Mesendoderm (in vitro differentiated cells): ENCODE results near the gene EFEMP2.

Experiments used
- DNase-seq: peaks from one replicate; pipeline ENCODE4 v3.0.0; 2013
- H2AK5ac ChIP-seq: 2 replicates; pipeline ENCODE4 v1.6.1; 2013; ENCODE audit warnings: low read length, inconsistent platforms
- H2BK120ac ChIP-seq: 2 replicates; pipeline ENCODE4 v1.6.1; 2013; ENCODE audit warnings: low read depth, mild to moderate bottlenecking, low read length, moderate library complexity, mixed read lengths
- H2BK15ac ChIP-seq: replicated peaks from 2 replicates; pipeline ENCODE4 v1.6.1; 2013; ENCODE audit warnings: low read depth, mild to moderate bottlenecking, moderate library complexity
- H2BK5ac ChIP-seq: 2 replicates; pipeline ENCODE4 v1.6.1; 2013; ENCODE audit warnings: low read length, inconsistent platforms
- H3K18ac ChIP-seq: 2 replicates; pipeline ENCODE4 v1.6.1; 2013; ENCODE audit warnings: mild to moderate bottlenecking, low read length, mixed read lengths
- H3K23ac ChIP-seq: one replicate; pipeline ENCODE4 v1.6.1; 2013; ENCODE audit warnings: low read length
- H3K27ac ChIP-seq: 2 replicates; pipeline ENCODE4 v1.5.1; 2013; ENCODE audit warnings: low read depth, mild to moderate bottlenecking, inconsistent platforms, low read length, moderate library complexity
- H3K27me3 ChIP-seq: 2 replicates; pipeline ENCODE4 v1.6.1; 2013; ENCODE audit warnings: low read length, control low read depth, mild to moderate bottlenecking, inconsistent platforms; ENCODE audit not compliant: insufficient read depth, poor library complexity
- H3K36me3 ChIP-seq: 2 replicates; pipeline ENCODE4 v1.6.1; 2013; ENCODE audit warnings: low read length, inconsistent platforms; ENCODE audit not compliant: control insufficient read depth, insufficient read depth
- H3K4ac ChIP-seq: one replicate; pipeline ENCODE4 v1.6.1; 2013; ENCODE audit warnings: low read depth, mild to moderate bottlenecking, low read length, moderate library complexity
- H3K4me1 ChIP-seq: 2 replicates; pipeline ENCODE4 v1.6.1; 2013; ENCODE audit warnings: low read depth, low read length, inconsistent platforms; ENCODE audit not compliant: control insufficient read depth
- H3K4me2 ChIP-seq: 2 replicates; pipeline ENCODE4 v1.6.1; 2013; ENCODE audit warnings: low read length
- H3K4me3 ChIP-seq: 2 replicates; pipeline ENCODE4 v1.5.1; 2013; ENCODE audit warnings: mild to moderate bottlenecking, low read length
- H3K56ac ChIP-seq: one replicate; pipeline ENCODE4 v1.6.1; 2013; ENCODE audit warnings: low read length
- H3K79me1 ChIP-seq: 2 replicates; pipeline ENCODE4 v1.6.1; 2013; ENCODE audit warnings: low read length, inconsistent platforms
- H3K79me2 ChIP-seq: 2 replicates; pipeline ENCODE4 v1.6.1; 2013; ENCODE audit warnings: mild to moderate bottlenecking, low read length; ENCODE audit not compliant: control insufficient read depth, insufficient read depth
- H3K9ac ChIP-seq: 2 replicates; pipeline ENCODE4 v1.6.1; 2013; ENCODE audit warnings: low read length, inconsistent platforms
- H4K5ac ChIP-seq: one replicate; pipeline ENCODE4 v1.6.1; 2013; ENCODE audit warnings: low read length
- H4K8ac ChIP-seq: one replicate; pipeline ENCODE4 v1.6.1; 2013; ENCODE audit warnings: low read depth, mild to moderate bottlenecking, control low read depth, low read length, moderate library complexity
- WGBS: extraction: QIAGEN DNeasy Blood & Tissue Kit; methylation state at CpG from one replicate; pipeline ENCODE4 v1.1.7; 2013; ENCODE audit warnings: low lambda C conversion rate, missing lambda C conversion rate; ENCODE audit not compliant: insufficient coverage; ENCODE audit errors: extremely low coverage; 5-methylcytosine and 5-hydroxymethylcytosine counted together

Gene EFEMP2

DNA sequence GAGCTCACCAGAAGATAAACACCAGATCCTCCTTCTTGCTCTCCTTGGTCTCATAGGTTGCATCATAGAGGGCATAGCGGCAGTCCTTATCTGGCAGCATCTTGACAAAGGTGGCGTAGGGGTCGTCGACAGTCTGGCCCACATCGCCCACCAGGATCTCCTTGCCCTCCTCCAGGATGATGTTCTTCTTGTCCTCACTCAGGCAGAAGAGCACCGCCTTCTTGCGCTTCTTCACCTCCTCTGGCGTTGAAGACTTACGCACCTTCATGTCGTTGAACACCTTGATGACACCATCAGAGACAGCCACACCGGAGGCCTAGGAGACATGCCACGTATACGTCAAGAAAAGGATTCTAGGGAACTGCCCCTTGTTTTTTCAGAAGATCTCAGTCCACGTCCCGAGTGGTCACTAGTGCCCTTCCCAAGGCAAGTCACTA lies 16.7 kb downstream of the EFEMP2 start:
- Histone ChIP-seq H2AK5ac (no peak overlapping the region), H3K9ac (peak overlapping the region; percentile 98), H3K56ac (peak overlapping the region; percentile 99), H3K4ac (no peak overlapping the region), H3K4me1 (peaks cover 3% of the 10 kb centered on the region), H4K8ac (no peak overlapping the region), H2BK5ac (no peak overlapping the region), H3K27ac (no peak overlapping the region), H3K4me3 (no peak overlapping the region), H4K5ac (no peak overlapping the region), H3K36me3 (peaks cover 23% of the 10 kb centered on the region), H3K4me2 (peak overlapping the region; percentile 71), H3K27me3 (no peaks in the 10 kb centered on the region), H3K79me2 (peaks cover 36% of the 10 kb centered on the region), H2BK120ac (no peak overlapping the region), H3K79me1 (peaks cover 20% of the 10 kb centered on the region), H3K18ac (no peak overlapping the region), H3K23ac (no peak overlapping the region), H2BK15ac (no peak overlapping the region)
- WGBS = no CpG with 5 or more reads among the region's 15 CpGs
- DNase-seq = no peak

DNA sequence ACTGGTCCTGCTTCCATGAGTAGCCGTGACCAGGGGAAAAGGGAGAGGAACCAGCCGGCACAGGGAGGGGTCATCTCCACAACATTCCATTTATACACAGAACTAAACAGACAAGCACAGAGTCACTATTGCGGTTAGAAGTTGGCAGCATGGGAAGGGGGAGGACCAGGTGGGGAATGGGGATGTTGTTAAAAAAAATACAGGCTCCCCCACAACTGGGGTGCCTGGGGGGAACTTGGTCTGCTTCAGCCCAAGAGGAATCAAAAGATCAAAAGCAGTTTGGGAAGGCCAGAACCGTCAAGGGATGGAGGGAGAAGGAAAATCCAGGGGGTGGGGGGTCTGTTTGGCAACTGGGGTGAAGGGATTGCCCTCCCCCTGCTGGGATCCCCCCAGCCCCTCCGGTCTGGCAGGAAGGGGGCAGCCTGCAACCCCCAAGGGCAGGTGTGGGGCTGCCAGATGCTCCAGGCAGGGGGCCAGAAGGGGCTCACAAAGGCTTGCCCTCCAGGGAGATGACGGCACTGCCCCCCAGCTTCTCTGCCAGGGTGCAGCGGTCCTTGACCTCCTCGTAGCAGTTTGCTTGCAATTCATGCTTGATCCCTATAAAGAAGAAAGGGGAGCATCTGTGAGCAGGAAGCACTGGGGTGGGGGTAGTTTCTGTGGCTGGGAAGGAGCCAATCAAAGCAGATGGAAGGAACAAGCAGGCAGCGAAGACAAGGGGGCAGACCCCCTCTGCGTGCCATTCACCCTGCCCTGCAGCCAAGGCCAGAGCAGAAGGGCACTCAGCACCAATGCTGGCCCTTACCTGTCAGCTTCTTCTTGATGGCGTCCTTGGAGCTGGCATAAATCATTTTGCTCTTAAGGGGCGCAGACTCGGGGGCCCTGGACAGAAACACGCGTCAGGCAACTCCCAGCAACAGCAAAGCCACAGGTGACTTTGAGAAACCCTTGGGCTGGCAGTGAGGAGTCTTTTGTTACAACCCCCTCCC lies 17.5 kb downstream of the EFEMP2 start:
- H3K4me1 ChIP-seq = peaks cover 3% of the 10 kb centered on the region
- no peak overlapping the region for H2AK5ac ChIP-seq
- no peak overlapping the region for H3K4me2 ChIP-seq
- H3K36me3 ChIP-seq = peaks cover 23% of the 10 kb centered on the region
- H3K56ac ChIP-seq = no peak overlapping the region
- H2BK15ac ChIP-seq = no peak overlapping the region
- no peak overlapping the region for H2BK5ac ChIP-seq
- H3K23ac ChIP-seq = no peak overlapping the region
- H3K4ac ChIP-seq = no peak overlapping the region
- H4K8ac ChIP-seq = no peak overlapping the region
- no peaks in the 10 kb centered on the region for H3K27me3 ChIP-seq
- H3K27ac ChIP-seq = no peak overlapping the region
- H3K79me2 ChIP-seq = peaks cover 36% of the 10 kb centered on the region
- H3K9ac ChIP-seq = no peak overlapping the region
- no peak overlapping the region for H4K5ac ChIP-seq
- no peak overlapping the region for H3K18ac ChIP-seq
- DNase-seq = no peak
- H3K79me1 ChIP-seq = peaks cover 20% of the 10 kb centered on the region
- no peak overlapping the region for H2BK120ac ChIP-seq
- H3K4me3 ChIP-seq = no peak overlapping the region
- no CpG with 5 or more reads among the region's 15 CpGs for WGBS

DNA sequence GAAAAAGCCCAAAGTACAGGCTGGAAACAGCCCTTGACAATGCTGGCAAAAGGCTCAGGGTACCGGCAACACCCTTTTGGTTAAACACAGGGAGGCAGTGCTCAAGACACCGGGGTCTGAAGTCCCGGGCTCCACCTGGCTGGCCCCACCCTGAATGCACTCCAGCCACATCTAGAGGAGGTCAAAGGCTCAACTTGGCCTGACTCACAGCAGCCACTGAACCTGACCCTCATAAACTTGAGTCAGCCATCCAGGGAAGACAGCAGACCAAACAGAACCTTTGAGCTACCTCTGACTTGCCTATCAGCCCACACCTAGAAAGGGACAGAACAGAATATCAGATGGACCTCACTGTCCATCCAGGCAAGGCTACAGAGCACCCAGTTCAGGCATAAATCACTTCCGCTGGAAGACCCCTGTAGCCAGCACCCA lies 18.4 kb downstream of the EFEMP2 start:
- Histone ChIP-seq H3K4ac (no peak overlapping the region), H2BK5ac (no peak overlapping the region), H3K4me3 (no peak overlapping the region), H3K27ac (no peak overlapping the region), H3K79me1 (peaks cover 20% of the 10 kb centered on the region), H3K36me3 (peaks cover 23% of the 10 kb centered on the region), H2BK120ac (no peak overlapping the region), H3K56ac (no peak overlapping the region), H3K79me2 (peaks cover 36% of the 10 kb centered on the region), H2BK15ac (no peak overlapping the region), H3K23ac (no peak overlapping the region), H3K4me1 (peaks cover 3% of the 10 kb centered on the region), H4K5ac (no peak overlapping the region), H3K27me3 (no peaks in the 10 kb centered on the region), H3K9ac (no peak overlapping the region), H3K18ac (no peak overlapping the region), H2AK5ac (no peak overlapping the region), H4K8ac (no peak overlapping the region), H3K4me2 (no peak overlapping the region)
- peak; percentile 0 for DNase-seq
- WGBS = no CpG with 5 or more reads among the region's 4 CpGs

DNA sequence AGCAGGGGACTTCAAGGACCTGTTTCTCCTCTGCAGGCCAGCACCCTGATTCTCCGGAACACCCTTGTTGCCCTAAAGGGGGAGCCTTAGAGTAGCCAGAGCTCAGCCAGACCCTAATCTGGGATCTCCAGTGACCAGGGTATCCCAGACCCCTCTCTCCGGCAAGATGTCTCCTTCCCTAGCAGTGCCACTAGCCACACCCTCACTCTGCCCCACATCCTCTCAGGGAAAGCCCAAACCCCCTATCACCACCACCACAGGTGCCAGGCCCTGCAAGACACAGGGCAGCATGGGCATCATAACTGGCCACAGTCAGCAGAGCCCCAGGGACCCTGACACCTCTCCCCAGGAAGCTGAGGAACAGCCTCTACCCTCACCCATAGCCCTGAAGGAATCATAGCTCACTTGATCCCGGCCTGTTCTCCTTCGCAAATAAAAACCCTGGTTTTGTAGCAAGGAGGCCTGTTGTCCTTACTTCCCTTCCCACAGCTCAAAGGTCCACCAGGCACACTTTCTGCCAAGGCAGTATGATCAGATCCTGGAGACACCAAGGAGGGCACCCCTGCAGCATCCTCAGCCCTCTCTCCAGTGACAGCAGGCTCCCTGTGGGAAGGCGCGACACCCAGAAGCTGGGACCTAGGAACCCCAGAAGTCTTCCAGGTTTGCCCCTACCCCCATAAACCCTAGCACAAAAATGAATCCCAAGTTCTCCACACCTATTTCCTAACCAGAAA lies 19.2 kb downstream of the EFEMP2 start:
- H2BK5ac ChIP-seq = no peak overlapping the region
- H3K4me3 ChIP-seq = no peak overlapping the region
- H3K56ac ChIP-seq = no peak overlapping the region
- peak; percentile 42 for DNase-seq
- H3K27ac ChIP-seq = no peak overlapping the region
- H3K4ac ChIP-seq = no peak overlapping the region
- H3K79me1 ChIP-seq = peaks cover 20% of the 10 kb centered on the region
- H4K5ac ChIP-seq = no peak overlapping the region
- no peak overlapping the region for H2BK120ac ChIP-seq
- H3K27me3 ChIP-seq = no peaks in the 10 kb centered on the region
- peaks cover 23% of the 10 kb centered on the region for H3K36me3 ChIP-seq
- H3K4me1 ChIP-seq = peaks cover 3% of the 10 kb centered on the region
- WGBS = no CpG with 5 or more reads among the region's 6 CpGs
- H3K18ac ChIP-seq = no peak overlapping the region
- H3K9ac ChIP-seq = no peak overlapping the region
- H4K8ac ChIP-seq = no peak overlapping the region
- peaks cover 36% of the 10 kb centered on the region for H3K79me2 ChIP-seq
- no peak overlapping the region for H2BK15ac ChIP-seq
- no peak overlapping the region for H3K4me2 ChIP-seq
- H2AK5ac ChIP-seq = no peak overlapping the region
- H3K23ac ChIP-seq = no peak overlapping the region

DNA sequence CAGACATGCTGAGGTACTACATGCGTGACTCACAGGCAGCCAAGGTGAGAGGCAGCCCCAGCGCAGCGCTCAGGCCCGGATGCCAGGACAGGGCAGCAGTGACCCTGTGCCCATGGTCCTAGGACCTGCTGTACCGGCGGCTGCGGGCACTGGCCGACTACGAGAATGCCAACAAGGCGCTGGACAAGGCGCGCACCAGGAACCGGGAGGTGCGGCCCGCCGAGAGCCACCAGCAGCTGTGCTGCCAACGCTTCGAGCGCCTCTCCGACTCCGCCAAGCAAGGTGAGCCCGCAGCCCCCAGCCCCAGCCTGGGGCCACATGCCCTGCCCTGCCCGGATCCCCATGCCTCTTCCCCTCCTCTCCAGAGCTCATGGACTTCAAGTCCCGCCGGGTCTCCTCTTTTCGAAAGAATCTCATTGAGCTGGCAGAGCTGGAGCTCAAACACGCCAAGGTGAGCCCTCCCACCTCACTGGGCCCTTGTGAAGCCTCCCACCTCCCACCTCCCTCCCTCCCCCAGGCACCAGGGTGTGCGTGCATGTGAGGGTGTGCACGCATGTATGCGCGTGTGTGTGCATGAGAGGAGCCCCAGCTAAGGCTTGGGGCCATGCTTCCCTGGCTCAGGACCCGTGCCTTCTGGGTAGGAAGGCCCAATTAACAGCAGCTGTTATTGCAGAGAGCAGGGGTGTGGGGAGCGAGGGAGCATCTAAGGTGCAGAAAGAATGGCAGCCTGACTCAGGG lies 19.9 kb downstream of the EFEMP2 start:
- Histone ChIP-seq H4K5ac (no peak overlapping the region), H4K8ac (no peak overlapping the region), H3K4me1 (peaks cover 3% of the 10 kb centered on the region), H3K36me3 (peaks cover 23% of the 10 kb centered on the region), H3K4me3 (no peak overlapping the region), H3K79me2 (peaks cover 35% of the 10 kb centered on the region), H3K4me2 (no peak overlapping the region), H3K4ac (no peak overlapping the region), H2AK5ac (no peak overlapping the region), H3K18ac (no peak overlapping the region), H3K79me1 (peaks cover 20% of the 10 kb centered on the region), H3K56ac (no peak overlapping the region), H2BK120ac (no peak overlapping the region), H2BK5ac (no peak overlapping the region), H3K9ac (no peak overlapping the region), H3K27me3 (no peaks in the 10 kb centered on the region), H2BK15ac (no peak overlapping the region), H3K27ac (no peak overlapping the region), H3K23ac (no peak overlapping the region)
- DNase-seq = no peak
- WGBS = no CpG with 5 or more reads among the region's 33 CpGs
